Measurements from ENCODE around the gene GRIK4.

Gene GRIK4

DNA sequence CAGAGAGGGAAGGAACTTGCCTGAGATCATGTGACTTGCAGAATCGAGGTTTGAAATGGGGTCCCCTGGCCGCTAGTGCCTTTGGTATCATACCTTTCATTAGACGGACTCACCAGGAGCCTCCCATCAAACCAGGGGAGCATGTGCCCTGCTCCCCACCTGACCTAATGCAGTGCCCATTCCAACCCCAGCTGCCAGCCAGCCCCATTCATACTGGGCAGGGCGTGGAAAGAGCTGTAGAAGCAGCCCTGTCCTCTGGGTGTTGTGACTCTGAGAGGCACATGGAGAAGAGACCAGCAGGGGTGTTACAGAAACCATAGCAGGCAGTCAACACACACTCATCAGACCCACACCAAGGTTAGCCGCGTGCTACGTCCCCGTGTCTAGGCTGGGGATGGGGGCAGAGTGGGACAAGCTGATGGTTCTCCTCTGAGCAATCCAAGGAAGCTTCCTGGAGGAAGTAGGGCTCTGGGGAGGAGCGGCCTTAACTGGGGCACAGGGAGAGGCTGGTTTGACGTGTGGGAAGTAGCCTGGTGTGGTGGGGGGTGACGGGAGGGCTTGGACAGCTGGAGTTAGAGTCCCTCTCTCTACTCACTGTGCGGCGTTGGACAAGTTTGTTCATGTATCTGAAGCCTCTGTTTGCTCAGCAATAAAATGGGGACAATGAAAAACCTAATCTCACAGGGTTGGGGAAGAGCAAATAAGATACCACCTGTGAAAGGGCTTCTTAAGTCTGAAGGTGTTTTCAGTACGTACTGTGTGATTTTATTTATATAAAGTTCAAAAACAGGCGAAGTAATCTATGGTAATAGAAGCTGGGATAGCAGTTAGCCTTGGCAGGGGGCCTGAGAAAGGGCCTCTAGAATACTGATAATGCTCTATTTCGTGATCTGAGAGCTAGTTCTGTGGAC lies 14.0 kb downstream of the GRIK4 start:
- no peak for DNase-seq (ENCODE audit: low read depth, low spot score)

DNA sequence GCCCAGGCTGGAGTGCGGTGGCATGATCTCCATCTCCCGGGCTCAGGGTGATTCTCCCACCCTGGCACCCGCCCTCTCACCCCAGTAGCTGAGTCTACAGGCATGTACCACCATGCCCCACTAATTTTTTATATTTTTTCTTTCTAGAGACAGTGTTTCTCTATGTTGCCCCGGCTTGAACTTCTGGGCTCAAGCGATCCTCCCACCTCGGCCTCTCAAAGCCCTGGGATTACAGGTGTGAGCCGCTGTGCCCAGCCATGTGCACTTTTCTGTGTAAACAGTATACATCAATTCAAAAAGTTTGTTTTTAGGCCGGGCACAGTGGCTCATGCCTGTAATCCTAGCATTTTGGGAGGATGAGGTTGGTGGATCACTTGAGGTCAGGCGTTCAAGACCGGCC lies 14.7 kb downstream of the GRIK4 start:
- DNase-seq (ENCODE audit: low read depth, low spot score) = no peak

GRCh38 chr11:120527111-120527761 lies 15.7 kb downstream of the GRIK4 start:
- peak; percentile 90 for DNase-seq (ENCODE audit: low read depth, low spot score)

DNA sequence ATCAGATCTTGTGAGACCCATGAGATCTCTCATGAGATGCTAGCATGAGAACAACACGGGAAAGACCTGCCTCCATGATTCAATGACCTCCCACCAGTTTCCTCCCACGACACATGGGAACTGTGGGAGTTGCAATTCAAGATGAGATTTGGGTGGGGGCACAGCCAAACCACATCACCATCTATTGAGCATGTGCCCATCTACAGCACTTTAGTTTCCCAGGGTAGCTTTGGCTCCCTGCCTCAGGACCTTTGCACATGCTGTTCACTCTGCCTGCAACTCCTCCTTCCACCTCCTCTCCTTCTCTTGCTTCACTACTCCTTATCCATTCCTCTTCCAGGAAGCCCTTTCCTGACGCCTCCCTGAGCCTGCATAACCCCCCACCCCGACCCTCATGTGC lies 17.2 kb downstream of the GRIK4 start:
- no peak for DNase-seq (ENCODE audit: low read depth, low spot score)

DNA sequence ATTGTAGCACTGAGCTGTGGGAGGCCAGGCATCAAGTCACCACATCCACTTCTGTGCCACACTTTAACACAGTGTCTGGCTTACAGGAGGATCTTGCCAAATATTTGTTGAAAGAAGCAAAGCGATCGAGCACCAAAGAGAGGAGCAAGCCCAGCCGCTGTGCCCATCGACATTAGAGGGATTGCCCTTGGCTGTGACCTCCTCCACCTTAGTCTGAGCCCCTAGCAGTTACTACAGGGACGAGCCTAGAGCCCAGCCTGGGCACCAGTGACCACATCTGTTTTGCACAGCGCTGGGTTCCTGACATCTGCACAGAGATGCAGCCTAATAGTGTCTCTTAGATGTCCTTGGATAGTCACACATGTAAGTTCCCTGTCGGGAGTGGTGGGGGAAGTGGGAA lies 17.7 kb downstream of the GRIK4 start:
- no peak for DNase-seq (ENCODE audit: low read depth, low spot score)

- no peak for DNase-seq (ENCODE audit: low read depth, low spot score)
Observed at GRCh38 chr11:120529911-120530310, 18.4 kb downstream of the GRIK4 start.

DNA sequence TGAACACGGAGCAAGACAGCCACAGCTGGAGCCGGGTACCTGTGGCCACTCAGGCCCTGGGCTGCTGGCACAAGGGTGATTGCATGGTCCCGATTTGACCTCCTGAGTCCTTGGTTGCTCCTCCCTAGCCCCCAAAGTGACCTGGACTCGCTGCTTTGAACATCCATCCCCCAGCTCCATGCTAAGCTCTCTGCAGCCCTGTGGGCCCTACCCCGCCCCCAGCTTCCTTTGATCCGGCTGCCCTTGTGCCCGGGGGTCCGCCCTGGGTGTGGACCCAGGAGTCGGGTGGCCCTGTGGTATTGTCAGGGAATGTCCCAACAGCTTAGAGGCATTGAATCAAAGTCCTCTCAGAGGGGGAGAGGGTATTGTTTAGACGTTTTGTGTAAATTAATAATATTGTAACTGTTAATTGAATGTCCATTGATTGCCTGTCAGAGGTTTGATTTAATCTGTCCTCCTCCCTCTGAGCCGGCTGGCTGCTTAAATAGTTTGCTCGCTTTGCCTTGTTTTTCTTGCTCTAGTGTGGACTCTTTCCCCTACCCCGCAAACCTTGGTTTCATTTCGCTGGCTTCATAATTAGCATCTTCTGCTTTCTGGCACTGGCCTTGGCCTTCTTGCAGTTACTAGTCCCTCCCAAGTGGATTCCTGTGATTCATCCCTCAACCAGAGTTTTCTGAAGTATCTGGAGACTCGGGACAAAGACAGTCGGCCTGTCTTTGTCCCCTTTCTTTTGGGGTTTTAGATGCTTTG lies 20.7 kb downstream of the GRIK4 start:
- DNase-seq (ENCODE audit: low read depth, low spot score) = peak; percentile 87

DNA sequence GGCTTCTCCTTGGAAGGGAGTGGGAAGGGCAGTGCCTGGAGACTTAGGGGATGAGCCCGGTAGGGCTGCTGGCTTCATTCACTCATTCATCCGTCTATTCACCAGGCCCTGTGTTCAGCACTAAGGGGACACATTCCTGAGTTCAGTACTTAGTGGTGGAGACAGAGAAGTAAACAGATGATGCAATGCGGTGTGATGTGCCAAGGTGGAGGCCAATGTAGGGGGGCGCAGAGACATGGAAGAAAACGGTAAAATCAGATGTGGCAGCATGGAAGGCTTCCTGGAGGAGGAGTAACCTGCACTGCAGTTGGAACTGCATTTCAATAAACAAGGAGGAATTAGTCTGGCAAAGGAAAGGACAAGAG lies 21.3 kb downstream of the GRIK4 start:
- peak; percentile 82 for DNase-seq (ENCODE audit: low read depth, low spot score)

- no peak for DNase-seq (ENCODE audit: low read depth, low spot score)
Observed at GRCh38 chr11:120536091-120536796, 24.7 kb downstream of the GRIK4 start.

DNA sequence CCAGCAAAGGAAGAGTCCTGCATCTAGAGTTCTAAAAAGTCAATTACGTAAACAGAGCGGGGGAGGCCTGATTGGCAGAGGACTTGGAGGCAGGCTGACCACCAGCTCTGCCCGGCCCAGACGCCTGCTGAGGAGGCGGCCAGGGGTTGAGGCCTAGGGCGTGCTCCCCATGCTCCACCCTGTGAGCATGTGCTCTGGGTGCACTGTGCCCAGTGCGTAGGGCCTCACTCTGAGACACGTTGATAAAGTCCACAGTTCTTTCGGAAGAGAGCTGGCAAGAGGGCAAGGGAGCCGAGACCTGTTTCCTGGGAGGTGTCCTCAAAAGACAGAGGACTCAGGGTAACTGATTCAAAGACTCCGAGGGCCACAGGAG lies 25.2 kb downstream of the GRIK4 start:
- no peak for DNase-seq (ENCODE audit: low read depth, low spot score)

DNA sequence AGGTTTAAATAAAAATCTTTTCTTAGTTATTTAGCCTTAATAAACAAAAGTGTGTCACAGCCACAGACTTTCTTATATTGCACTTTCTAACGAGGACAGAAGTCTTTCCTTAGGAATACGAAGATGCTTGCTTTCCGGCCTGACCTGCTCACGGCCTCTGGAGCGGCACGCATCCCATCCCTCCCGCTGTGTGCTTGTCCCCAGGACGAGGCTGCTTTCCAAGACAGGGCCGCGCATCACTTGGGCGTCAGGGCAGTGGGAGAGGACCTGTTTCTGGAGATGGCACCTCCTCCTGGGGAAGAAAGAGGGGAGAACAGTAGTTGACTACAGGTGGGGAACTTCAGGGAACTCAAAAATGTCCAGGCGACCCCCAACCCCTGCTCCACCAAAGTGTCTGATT lies 26.4 kb downstream of the GRIK4 start:
- no peak for DNase-seq (ENCODE audit: low read depth, low spot score)

DNA sequence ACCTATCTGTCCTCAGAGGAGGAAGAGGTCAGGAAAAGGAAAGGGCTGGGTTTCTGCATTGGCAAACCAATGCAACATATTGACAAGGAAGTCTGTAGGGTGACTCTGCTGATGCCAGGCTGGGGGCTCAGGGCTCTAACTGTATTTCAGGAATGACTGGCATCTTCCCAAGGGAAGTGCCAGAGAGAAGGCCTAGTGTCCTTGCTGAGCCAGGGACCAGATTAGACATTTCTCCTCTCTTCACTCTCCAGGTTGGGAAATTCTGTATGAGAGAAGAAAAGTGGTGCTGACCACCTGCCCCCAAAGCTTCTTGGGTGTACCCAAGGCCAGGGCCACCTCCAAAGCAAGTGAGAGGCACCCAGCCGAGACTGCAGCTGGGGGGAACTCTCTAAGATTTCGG lies 27.2 kb downstream of the GRIK4 start:
- DNase-seq (ENCODE audit: low read depth, low spot score) = no peak

- peak; percentile 85 for DNase-seq (ENCODE audit: low read depth, low spot score)
Observed at GRCh38 chr11:120539667-120540369, 28.3 kb downstream of the GRIK4 start.

DNA sequence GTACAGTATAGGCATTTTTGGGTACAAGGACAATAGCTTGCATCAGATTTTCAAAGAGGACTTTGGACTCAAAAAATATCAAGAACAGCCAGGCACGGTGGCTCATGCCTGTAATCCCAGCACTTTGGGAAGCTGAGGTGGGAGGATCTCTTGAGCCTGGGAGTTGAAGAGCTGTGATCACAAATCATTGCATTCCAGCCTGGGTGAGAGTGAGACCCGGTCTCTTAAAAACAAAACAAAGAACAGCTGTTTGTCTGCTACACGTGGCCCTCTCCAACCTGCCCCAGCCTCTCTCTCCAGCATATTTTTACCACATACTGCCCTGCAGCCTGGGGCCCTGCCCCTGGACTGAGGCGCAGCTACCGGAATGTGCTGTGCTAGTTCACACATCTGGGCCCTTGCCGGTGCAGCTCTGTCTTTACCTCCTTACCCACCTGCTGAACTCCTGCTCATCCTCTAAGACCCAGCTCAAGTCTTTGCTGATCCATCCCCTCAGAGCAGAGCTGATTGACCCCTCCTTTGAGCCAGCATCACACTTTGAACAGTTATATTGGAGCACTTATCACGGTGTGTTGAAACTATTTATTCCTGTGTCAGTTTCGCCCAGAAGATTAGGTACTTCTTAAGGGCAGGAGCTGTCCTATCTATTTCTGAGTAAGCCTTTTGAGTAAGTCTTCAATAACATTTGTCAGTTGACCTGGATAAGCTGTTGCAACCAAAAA lies 29.4 kb downstream of the GRIK4 start:
- no peak for DNase-seq (ENCODE audit: low read depth, low spot score)

- no peak for DNase-seq (ENCODE audit: low read depth, low spot score)
Observed at GRCh38 chr11:120543521-120544215, 32.1 kb downstream of the GRIK4 start.

DNA sequence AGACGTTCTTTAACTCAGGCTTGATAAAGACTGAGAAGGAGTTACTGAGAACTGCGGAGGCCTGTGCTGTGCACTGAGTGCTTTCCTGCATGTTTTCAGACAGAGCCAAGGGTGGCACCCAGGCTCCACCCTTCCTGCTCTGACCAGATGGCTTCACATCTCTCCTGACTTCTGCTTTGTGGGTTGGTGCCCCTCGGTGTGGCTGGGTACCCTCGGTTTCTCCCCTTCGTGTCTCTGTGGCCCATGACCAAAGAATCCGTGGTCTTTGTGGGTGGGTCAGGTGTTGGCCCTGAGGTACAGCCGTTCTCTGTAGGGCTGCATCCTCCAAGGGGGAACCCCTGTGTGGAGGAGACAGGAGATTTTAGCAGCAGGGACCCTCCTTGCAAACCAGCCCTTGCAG lies 34.3 kb downstream of the GRIK4 start:
- no peak for DNase-seq (ENCODE audit: low read depth, low spot score)

DNA sequence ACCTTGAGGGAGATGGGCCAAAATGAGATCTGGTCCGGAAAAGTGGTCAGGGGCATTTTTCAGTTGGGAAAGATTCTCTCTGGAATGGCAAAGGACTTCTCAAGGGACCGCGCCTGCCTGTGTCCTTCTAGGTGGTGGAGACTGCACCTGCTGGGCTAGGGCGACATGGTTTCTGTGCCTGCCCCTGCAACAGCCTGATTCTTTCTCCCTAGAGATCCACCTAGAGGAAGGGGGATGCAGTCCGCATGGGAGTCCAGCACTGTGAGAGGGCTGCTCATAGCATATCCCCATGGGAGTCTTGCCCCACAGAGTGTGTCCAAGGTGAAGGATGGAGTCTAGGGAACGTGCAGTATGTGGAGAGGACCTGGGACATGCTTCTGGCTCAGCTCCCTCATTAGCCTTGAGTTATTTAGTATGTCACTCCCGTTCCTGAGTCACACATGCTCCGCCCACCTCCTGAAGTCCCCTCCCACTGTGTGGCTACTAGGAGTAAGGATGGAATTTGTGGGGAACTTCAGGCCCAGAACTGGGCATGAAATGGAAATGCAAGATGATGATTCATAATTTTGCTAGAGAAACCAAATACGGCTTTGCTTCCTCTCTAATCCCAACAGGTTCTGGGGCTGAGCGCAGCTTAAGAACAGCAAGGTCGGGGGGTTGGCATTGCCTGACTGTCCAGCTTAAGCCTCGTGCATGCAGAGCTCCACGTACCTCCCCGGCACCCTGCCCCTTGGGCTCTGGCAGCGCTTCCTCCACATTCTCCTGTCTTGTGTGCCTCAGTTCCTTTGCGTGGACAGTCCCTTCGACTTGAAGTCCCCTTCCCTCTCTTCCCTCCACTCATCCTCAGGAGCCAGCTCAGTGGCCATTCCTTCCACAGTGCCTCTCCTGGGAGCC lies 35.0 kb downstream of the GRIK4 start:
- DNase-seq (ENCODE audit: low read depth, low spot score) = peak; percentile 95

DNA sequence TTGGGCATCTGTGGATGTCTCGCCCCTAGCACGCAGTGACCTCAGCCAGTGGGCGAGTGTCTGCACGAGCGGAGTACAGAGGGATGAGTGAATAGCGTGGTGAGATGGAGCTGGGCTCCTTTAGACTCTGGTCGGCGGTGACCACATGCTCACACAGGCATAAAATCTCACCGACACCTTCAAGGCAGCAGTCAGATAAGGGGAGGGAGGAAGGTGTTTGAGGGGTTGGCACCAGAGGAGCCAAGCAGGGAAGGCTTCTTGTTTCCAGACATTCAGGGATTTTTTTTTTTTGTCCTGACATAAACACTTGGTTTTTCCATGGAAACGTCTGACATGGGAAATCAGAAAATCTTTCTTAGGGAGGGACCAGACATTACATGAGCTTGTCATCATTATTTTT lies 35.8 kb downstream of the GRIK4 start:
- peak; percentile 55 for DNase-seq (ENCODE audit: low read depth, low spot score)

Data from astrocyte of the hippocampus (primary cell).